ENCODE measurements around the gene CPE.

GRCh38 chr4:165505958-165506837, 127.4 kb downstream of the CPE start:
- TF ChIP-seq, protein P1, sequence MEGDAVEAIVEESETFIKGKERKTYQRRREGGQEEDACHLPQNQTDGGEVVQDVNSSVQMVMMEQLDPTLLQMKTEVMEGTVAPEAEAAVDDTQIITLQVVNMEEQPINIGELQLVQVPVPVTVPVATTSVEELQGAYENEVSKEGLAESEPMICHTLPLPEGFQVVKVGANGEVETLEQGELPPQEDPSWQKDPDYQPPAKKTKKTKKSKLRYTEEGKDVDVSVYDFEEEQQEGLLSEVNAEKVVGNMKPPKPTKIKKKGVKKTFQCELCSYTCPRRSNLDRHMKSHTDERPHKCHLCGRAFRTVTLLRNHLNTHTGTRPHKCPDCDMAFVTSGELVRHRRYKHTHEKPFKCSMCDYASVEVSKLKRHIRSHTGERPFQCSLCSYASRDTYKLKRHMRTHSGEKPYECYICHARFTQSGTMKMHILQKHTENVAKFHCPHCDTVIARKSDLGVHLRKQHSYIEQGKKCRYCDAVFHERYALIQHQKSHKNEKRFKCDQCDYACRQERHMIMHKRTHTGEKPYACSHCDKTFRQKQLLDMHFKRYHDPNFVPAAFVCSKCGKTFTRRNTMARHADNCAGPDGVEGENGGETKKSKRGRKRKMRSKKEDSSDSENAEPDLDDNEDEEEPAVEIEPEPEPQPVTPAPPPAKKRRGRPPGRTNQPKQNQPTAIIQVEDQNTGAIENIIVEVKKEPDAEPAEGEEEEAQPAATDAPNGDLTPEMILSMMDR (IDR thresholded peaks at IDR 0.05; ENCODE audit: low read depth, low read length, missing input control) = no peak
- TF ChIP-seq RXRA (IDR thresholded peaks at IDR 0.05) = no peak
- no peak for TF ChIP-seq TAF1 (conservative IDR thresholded peaks at IDR 0.05)
- TF ChIP-seq ATF3 (IDR thresholded peaks at IDR 0.05) = no peak
